HepG2 (cell line): ENCODE measurements around the gene JAGN1. TPM values are rescaled to one million over a fixed set of nuclear protein-coding genes. Genes with fewer than 3 reads are reported as not detected.
"Not testable (repeated sequence)": the region's sequence is repeated elsewhere in the genome, so short reads cannot be mapped to it uniquely, and the experiment has no call there.

Source experiments
- ATAC-seq: fragments of 200-7000 bp; cut with Tn5 transposase; 3 replicates; pipeline ENCODE4 v1.9.1; 2020; ENCODE audit warnings: mild to moderate bottlenecking, moderate library complexity
- BruUV-seq: library from RNA; stranded (reverse); fragments of 400-500 nt; replicated peaks from 2 replicates; lab custom pipeline; 2021; lab: Mats Ljungman, UMichigan
- CTCF ChIA-PET: fragments of 300-600 bp; formaldehyde crosslinking; extraction: SDS; loops from one replicate; lab custom pipeline; 2021; ENCODE audit warnings: low total read pairs, inconsistent platforms, low intra/inter-chr PET ratio; lab: Yijun Ruan, JAX
- POLR2A ChIA-PET: fragments of 350-600 bp; sonication (Branson Sonifier 250); formaldehyde crosslinking; loops from one replicate; lab custom pipeline; 2020; ENCODE audit warnings: antibody characterized with exemption, inconsistent platforms; lab: Yijun Ruan, JAX
- DNase-seq: peaks from one replicate; pipeline ENCODE4 v3.0.0-alpha.2; 2015; ENCODE audit warnings: low spot score
- FAIRE-seq: peaks from 3 replicates; lab custom pipeline; 2011; peaks lifted over from hg19 to GRCh38; lab: Jason Lieb, UNC
- H2AFZ ChIP-seq: one replicate; pipeline ENCODE4 v1.6.1; 2011; ENCODE audit warnings: low read length, inconsistent platforms
- H3K27ac ChIP-seq: fragments of 300-600 bp; 3 replicates; pipeline ENCODE4 v1.8.0; 2011; ENCODE audit warnings: mixed run types, mild to moderate bottlenecking, mixed read lengths, low read length, inconsistent platforms; ENCODE audit not compliant: insufficient read depth; ENCODE audit errors: extremely low read length
- H3K27me3 ChIP-seq, 2 experiments: fragments of 200-600 bp in 1 of 2; 2 replicates in 1 of 2; 3 replicates in 1 of 2; pipeline versions ENCODE4 v1.6.0 to v1.8.0; 2011; ENCODE audit warnings: low read length in 2 of 2, mild to moderate bottlenecking in 2 of 2, moderate library complexity in 2 of 2, inconsistent platforms in 1 of 2; ENCODE audit not compliant: insufficient read depth in 2 of 2, control insufficient read depth in 1 of 2
- H3K36me3 ChIP-seq, 2 experiments: fragments of 200-600 bp in 1 of 2; replicated peaks in 1 of 2; 2 replicates in 1 of 2; 3 replicates in 1 of 2; pipeline versions ENCODE4 v1.5.1 to v1.8.0; 2011; ENCODE audit warnings: low read length in 2 of 2, inconsistent platforms in 1 of 2; ENCODE audit not compliant: insufficient read depth in 2 of 2, control insufficient read depth in 1 of 2
- H3K4me1 ChIP-seq: 2 replicates; pipeline ENCODE4 v1.5.1; 2012; ENCODE audit warnings: low read length, inconsistent platforms; ENCODE audit not compliant: insufficient read depth
- H3K4me2 ChIP-seq: 2 replicates; pipeline ENCODE4 v1.6.0; 2011; ENCODE audit warnings: low read depth, low read length, inconsistent platforms
- H3K4me3 ChIP-seq, 3 experiments: fragments of 200-600 bp in 1 of 3; sonication (generic), shearing (Covaris generic) in 1 of 3; replicated peaks in 1 of 3; 2 replicates each; pipeline ENCODE4 v1.5.1; 2011 to 2016; ENCODE audit warnings: low read length in 3 of 3, inconsistent platforms in 2 of 3, low read depth in 2 of 3, mild to moderate bottlenecking in 2 of 3, control low read depth in 1 of 3, mixed read lengths in 1 of 3; ENCODE audit not compliant: insufficient read depth in 1 of 3
- H3K79me2 ChIP-seq: one replicate; pipeline ENCODE4 v1.6.1; 2011; ENCODE audit warnings: low read length, inconsistent platforms; ENCODE audit not compliant: insufficient read depth
- H3K9ac ChIP-seq: 2 replicates; pipeline ENCODE4 v1.6.0; 2011; ENCODE audit warnings: mild to moderate bottlenecking, low read depth, low read length, inconsistent platforms; ENCODE audit not compliant: insufficient read depth
- H3K9me3 ChIP-seq: 2 replicates; pipeline ENCODE4 v1.5.1; 2012; ENCODE audit warnings: mild to moderate bottlenecking, low read length
- H4K20me1 ChIP-seq: 2 replicates; pipeline ENCODE4 v1.6.0; 2011; ENCODE audit warnings: inconsistent platforms, mild to moderate bottlenecking, low read length, moderate library complexity; ENCODE audit not compliant: insufficient read depth
- STAG1 ChIP-seq: sonication (generic); formaldehyde crosslinking; IDR thresholded peaks from 2 replicates; pipeline ENCODE4 v1.4.0; 2020; ENCODE audit warnings: missing genetic modification reagents
- ZNF777 ChIP-seq: sonication (generic); formaldehyde crosslinking; IDR thresholded peaks from 2 replicates; pipeline ENCODE4 v1.4.0; 2020; ENCODE audit warnings: missing genetic modification reagents
- WGBS: methylation state at CpG from one replicate; pipeline ENCODE4 v1.1.6; 2017; ENCODE audit warnings: low lambda C conversion rate; 5-methylcytosine and 5-hydroxymethylcytosine counted together
- in situ Hi-C: cut with HindIII; loops from 2 replicates; pipeline ENCODE4 v1.10.0; 2017; ENCODE audit warnings: low pct_unique_long_range_greater_than_20kb; ENCODE audit not compliant: extremely low pct_ligation_motif_present
- intact Hi-C: fragments of 100-400 bp; cut with micrococcal nuclease; formaldehyde crosslinking; loops from one replicate; pipeline ENCODE4 v1.10.0; 2022; ENCODE audit not compliant: unreplicated experiment
- polyA plus RNA-seq, 8 experiments: library from polyadenylated mRNA; depleted of rRNA in 3 of 8; stranded (reverse) in 7 of 8; unstranded in 1 of 8; fragments of >200 nt; fragmentation: Illumina TruSeq in 4 of 8; extraction: Trizol in 4 of 8; gene quantifications; 2 replicates each; pipeline versions ENCODE4 v1.2.1 to v1.2.3, GENCODE V29; 2011 to 2016; ENCODE audit warnings: low read depth in 4 of 8, missing spikeins in 1 of 8, mixed read lengths in 1 of 8; ENCODE audit not compliant: insufficient read depth in 1 of 8
- total RNA-seq, 5 experiments: library from RNA; depleted of rRNA; stranded (reverse); fragments of >200 nt; fragmentation: Illumina TruSeq; extraction: Trizol; gene quantifications; 2 replicates each; pipeline ENCODE4 v1.2.3, GENCODE V29; 2016; ENCODE audit warnings: low read depth in 1 of 5

JAGN1 gene
- total and polyA plus RNA-seq, 2 of the 13 experiments (the other 11 are each of a cell fraction or from before 2014, with no cell fraction given) = 49.9 to 50.9 TPM

- ATAC-seq, H4K20me1 ChIP-seq, POLR2A ChIA-PET, H3K9ac ChIP-seq, FAIRE-seq, BruUV-seq, H3K36me3 ChIP-seq, in situ Hi-C loops, CTCF ChIA-PET, H3K27ac ChIP-seq, H3K4me3 ChIP-seq, intact Hi-C loops, DNase-seq, H3K9me3 ChIP-seq, H3K79me2 ChIP-seq, H2AFZ ChIP-seq, H3K4me2 ChIP-seq: not testable (repeated sequence)
- peaks cover 16% of the 10 kb centered on the region; the same call in 1 of the 2 replicates for H3K4me1 ChIP-seq
- peaks cover 2 to 20% of the 10 kb centered on the region in 2 experiments; a peak in 1 of 5 replicates for H3K27me3 ChIP-seq
- WGBS = 43% methylated on average over 6 of the region's 6 CpGs
Observed at GRCh38 chr3:9851926-9852325, 38.5 kb upstream of the JAGN1 start.

GRCh38 chr3:9852528-9852927 lies 37.9 kb upstream of the JAGN1 start:
- ATAC-seq = no peak
- Histone ChIP-seq H3K27me3 (peaks cover 2 to 20% of the 10 kb centered on the region in 2 experiments; a peak in 1 of 5 replicates), H3K36me3 (no peaks in the 10 kb centered on the region), H3K9me3 (no peaks in the 10 kb centered on the region), H3K4me2 (no peak overlapping the region), H3K9ac (no peak overlapping the region), H3K79me2 (no peaks in the 10 kb centered on the region), H3K4me1 (peaks cover 16% of the 10 kb centered on the region; the same call in 1 of the 2 replicates), H2AFZ (no peak overlapping the region), H4K20me1 (no peaks in the 10 kb centered on the region), H3K4me3 (no peak overlapping the region), H3K27ac (no peak overlapping the region)
- POLR2A ChIA-PET = no interaction called here
- TF ChIP-seq STAG1 (CRISPR knock-in tag) (peak; percentile 30), ZNF777 (CRISPR knock-in tag) (no peak)
- no TSS peak for BruUV-seq
- intact Hi-C loops (no loop called here), in situ Hi-C loops (no loop called here)
- no peak for FAIRE-seq
- 75% methylated on average over 6 of the region's 6 CpGs for whole genome bisulfite sequencing
- CTCF ChIA-PET = no interaction called here
- no peak for DNase-seq

GRCh38 chr3:9854291-9854940 lies 36.0 kb upstream of the JAGN1 start:
- H3K79me2 ChIP-seq, H4K20me1 ChIP-seq, intact Hi-C loops, H3K9me3 ChIP-seq, FAIRE-seq, H3K36me3 ChIP-seq, H3K4me3 ChIP-seq, BruUV-seq, CTCF ChIA-PET, H3K9ac ChIP-seq, DNase-seq, in situ Hi-C loops, H2AFZ ChIP-seq, H3K27ac ChIP-seq, H3K4me1 ChIP-seq: not testable (repeated sequence)
- ATAC-seq = peak; percentile 65
- Histone ChIP-seq H3K4me2 (peak overlapping the region; percentile 8; the same call in 1 of the 2 replicates), H3K27me3 (peaks cover 2 to 28% of the 10 kb centered on the region in 2 experiments; a peak in 1 of 5 replicates)
- 37% methylated on average over 9 of the region's 11 CpGs for WGBS
- POLR2A ChIA-PET = interaction anchor here (0.6 kb wide), 1 partner anchor 311 kb away, joined by 4 read pairs; no protein-coding TSS in a partner anchor
